B cell (primary cell): ENCODE measurements around the gene GTF3C4. TPM values are rescaled to one million over a fixed set of nuclear protein-coding genes. Genes with fewer than 3 reads are reported as not detected.

Source experiments
- ATAC-seq: fragments of 200-7000 bp; cut with Tn5 transposase; one replicate; pipeline ENCODE4 v1.10.0; 2021; ENCODE audit warnings: low read depth, mild to moderate bottlenecking, moderate number of reproducible peaks, moderate library complexity
- CTCF ChIA-PET: fragments of 350-600 bp; sonication (Branson Sonifier 250); formaldehyde crosslinking; loops from one replicate; lab custom pipeline; 2021; ENCODE audit warnings: antibody characterized with exemption, inconsistent platforms; lab: Charles Lee
- POLR2A ChIA-PET: fragments of 350-600 bp; sonication (Branson Sonifier 250); formaldehyde crosslinking; loops from one replicate; lab custom pipeline; 2021; ENCODE audit warnings: antibody characterized with exemption; lab: Charles Lee
- DNase-seq: peaks from one replicate; pipeline ENCODE4 v3.0.0; 2013
- H2AFZ ChIP-seq: 2 replicates; pipeline ENCODE4 v1.6.1; 2012; ENCODE audit warnings: mild to moderate bottlenecking, low read depth, low read length; ENCODE audit not compliant: insufficient read depth, poor library complexity, severe bottlenecking
- H3K27ac ChIP-seq, 2 donors: 1 replicate in 1 of 2; 2 replicates in 1 of 2; pipeline ENCODE4 v1.5.1; 2012 to 2013; ENCODE audit warnings: low read length in 2 of 2, mild to moderate bottlenecking in 2 of 2, moderate library complexity in 1 of 2
- H3K27me3 ChIP-seq, 4 experiments: fragments of 200-600 bp in 1 of 4; sonication (generic) in 1 of 4; replicated peaks in 1 of 4; 1 replicate in 2 of 4; 2 replicates in 2 of 4; pipeline versions ENCODE4 v1.6.1 to v1.7.0; 2013 to 2016; ENCODE audit warnings: low read length in 3 of 4, mild to moderate bottlenecking in 2 of 4, mixed read lengths in 1 of 4, moderate library complexity in 1 of 4; ENCODE audit not compliant: insufficient read depth in 4 of 4, control insufficient read depth in 3 of 4; ENCODE audit errors: control extremely low read depth in 1 of 4
- H3K36me3 ChIP-seq, 2 experiments: replicated peaks in 1 of 2; 1 replicate in 1 of 2; 2 replicates in 1 of 2; pipeline versions ENCODE4 v1.6.1 to v1.7.1; 2013; ENCODE audit warnings: low read length in 1 of 2; ENCODE audit not compliant: insufficient read depth in 2 of 2, control insufficient read depth in 1 of 2; ENCODE audit errors: control extremely low read depth in 1 of 2, extremely low read depth in 1 of 2
- H3K4me1 ChIP-seq, 2 donors: fragments of 200-600 bp in 1 of 2; sonication (generic) in 1 of 2; 1 replicate in 1 of 2; 2 replicates in 1 of 2; pipeline versions ENCODE4 v1.5.1 to v1.6.1; 2013 to 2017; ENCODE audit warnings: low read length in 2 of 2; ENCODE audit not compliant: control insufficient read depth in 2 of 2, insufficient read depth in 2 of 2
- H3K4me2 ChIP-seq: replicated peaks from 2 replicates; pipeline ENCODE3; 2012; ENCODE audit warnings: mild to moderate bottlenecking, low read depth, low read length; ENCODE audit not compliant: poor library complexity, severe bottlenecking
- H3K4me3 ChIP-seq, 5 experiments: fragments of 200-600 bp in 1 of 5; sonication (generic) in 1 of 5; 1 replicate in 3 of 5; 2 replicates in 2 of 5; pipeline versions ENCODE4 v1.5.1 to v1.7.0; 2011 to 2016; ENCODE audit warnings: low read length in 4 of 5, mild to moderate bottlenecking in 4 of 5, low read depth in 2 of 5, control low read depth in 1 of 5, moderate library complexity in 1 of 5; ENCODE audit not compliant: insufficient read depth in 1 of 5; ENCODE audit errors: control extremely low read depth in 1 of 5, extremely low read depth in 1 of 5
- H3K79me2 ChIP-seq: fragments of 200-600 bp; sonication (generic); one replicate; pipeline ENCODE4 v1.6.0; 2016; ENCODE audit warnings: low read length; ENCODE audit not compliant: control insufficient read depth, insufficient read depth
- H3K9ac ChIP-seq: fragments of 200-600 bp; sonication (generic); 2 replicates; pipeline ENCODE4 v1.6.1; 2017; ENCODE audit warnings: mild to moderate bottlenecking, low read length, moderate library complexity
- H3K9me3 ChIP-seq, 3 donors: one replicate each; pipeline versions ENCODE4 v1.6.1 to v1.7.1; 2013; ENCODE audit warnings: low read length in 2 of 3; ENCODE audit not compliant: control insufficient read depth in 2 of 3, insufficient read depth in 1 of 3; ENCODE audit errors: control extremely low read depth in 1 of 3
- H4K20me1 ChIP-seq: 2 replicates; pipeline ENCODE4 v1.6.0; 2012; ENCODE audit warnings: mild to moderate bottlenecking, low read length; ENCODE audit not compliant: insufficient read depth, control insufficient read depth, poor library complexity, severe bottlenecking
- H3K27ac Mint-ChIP-seq: one replicate; pipeline ENCODE4 v1.8.0; 2021; ENCODE audit warnings: mixed read lengths
- H3K27me3 Mint-ChIP-seq: one replicate; pipeline ENCODE4 v1.8.0; 2021; ENCODE audit warnings: mixed read lengths
- H3K4me1 Mint-ChIP-seq: one replicate; pipeline ENCODE4 v1.8.0; 2021; ENCODE audit warnings: mixed read lengths
- H3K4me3 Mint-ChIP-seq: one replicate; pipeline ENCODE4 v1.8.0; 2021; ENCODE audit warnings: mixed read lengths
- H3K9me3 Mint-ChIP-seq: one replicate; pipeline ENCODE4 v1.8.0; 2022; ENCODE audit warnings: mixed read lengths; ENCODE audit not compliant: insufficient read depth
- CTCF ChIP-seq: fragments of 200-600 bp; IDR thresholded peaks from one replicate; pipeline ENCODE4 v1.8.0; 2022; ENCODE audit warnings: antibody characterized with exemption, mild to moderate bottlenecking
- EZH2 ChIP-seq: IDR thresholded peaks from 2 replicates; pipeline ENCODE4 v1.6.1; 2012; ENCODE audit warnings: borderline replicate concordance, low read depth, mild to moderate bottlenecking, moderate library complexity, low read length; ENCODE audit not compliant: insufficient read depth, poor library complexity, severe bottlenecking
- WGBS: methylation state at CpG from one replicate; pipeline ENCODE4 v1.1.5; 2013; ENCODE audit warnings: missing lambda C conversion rate; ENCODE audit not compliant: insufficient coverage; 5-methylcytosine and 5-hydroxymethylcytosine counted together
- intact Hi-C: fragments of 100-400 bp; cut with micrococcal nuclease; formaldehyde crosslinking; loops from one replicate; pipeline ENCODE4 v1.10.0; 2022
- polyA plus RNA-seq: library from polyadenylated mRNA; depleted of rRNA; stranded (reverse); fragments of >200 nt; gene quantifications from 2 replicates; pipeline ENCODE4 v1.2.3, GENCODE V29; 2012
- total RNA-seq, 2 donors: library from RNA; stranded (reverse); fragments of 120-200 nt in 1 of 2; gene quantifications; 1 replicate in 1 of 2; 2 replicates in 1 of 2; pipeline versions ENCODE4 v1.2.3 to v1.2.4, GENCODE V29; 2013 to 2022

The GTF3C4 gene
- total and polyA plus RNA-seq, 2 donors (not counting 1 experiment from before 2014, with no cell fraction given) = 1.5 to 17.0 TPM

DNA sequence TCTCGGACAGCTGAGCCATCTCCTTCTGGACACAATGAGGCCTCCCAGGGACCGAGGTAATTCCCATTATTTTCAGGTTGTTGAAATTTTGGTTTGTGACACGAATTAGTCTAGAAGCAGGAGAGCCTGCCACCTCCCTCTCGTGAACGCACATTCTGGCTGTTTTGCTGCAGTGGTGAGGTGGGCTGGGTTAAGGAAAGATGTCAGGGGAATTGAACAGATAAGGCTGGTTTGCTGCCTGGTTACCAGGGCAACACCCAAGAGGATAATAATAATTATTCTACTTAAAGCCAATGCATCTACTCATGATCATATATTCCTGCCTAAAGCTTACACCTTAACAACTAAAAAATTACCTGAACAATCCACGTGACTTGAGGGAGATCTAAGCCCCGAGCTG lies 38.6 kb upstream of the GTF3C4 start:
- TF ChIP-seq EZH2 = no peak
- TF ChIP-seq CTCF = no peak
- Histone ChIP-seq H3K9ac (no peak overlapping the region), H3K79me2 (no peaks in the 10 kb centered on the region), H3K36me3 (peaks cover 11 to 48% of the 10 kb centered on the region in 2 experiments), H3K9me3 (no peaks in the 10 kb centered on the region), H2AFZ (no peak overlapping the region), H3K4me3 (no peak overlapping the region), H3K27ac (no peak overlapping the region), H3K27me3 (no peaks in the 10 kb centered on the region), H3K4me1 (no peaks in the 10 kb centered on the region), H3K4me2 (no peak overlapping the region), H4K20me1 (no peaks in the 10 kb centered on the region)
- ChIA-PET POLR2A (no interaction called here), CTCF (no interaction called here)
- Mint-ChIP-seq H3K27me3 (no peaks in the 10 kb centered on the region), H3K27ac (no peak overlapping the region), H3K4me1 (no peaks in the 10 kb centered on the region), H3K4me3 (no peak overlapping the region), H3K9me3 (no peaks in the 10 kb centered on the region)
- intact Hi-C loops = no loop called here
- ATAC-seq = no peak
- no peak for DNase-seq
- WGBS = 100% methylated on average over 4 of the region's 7 CpGs

DNA sequence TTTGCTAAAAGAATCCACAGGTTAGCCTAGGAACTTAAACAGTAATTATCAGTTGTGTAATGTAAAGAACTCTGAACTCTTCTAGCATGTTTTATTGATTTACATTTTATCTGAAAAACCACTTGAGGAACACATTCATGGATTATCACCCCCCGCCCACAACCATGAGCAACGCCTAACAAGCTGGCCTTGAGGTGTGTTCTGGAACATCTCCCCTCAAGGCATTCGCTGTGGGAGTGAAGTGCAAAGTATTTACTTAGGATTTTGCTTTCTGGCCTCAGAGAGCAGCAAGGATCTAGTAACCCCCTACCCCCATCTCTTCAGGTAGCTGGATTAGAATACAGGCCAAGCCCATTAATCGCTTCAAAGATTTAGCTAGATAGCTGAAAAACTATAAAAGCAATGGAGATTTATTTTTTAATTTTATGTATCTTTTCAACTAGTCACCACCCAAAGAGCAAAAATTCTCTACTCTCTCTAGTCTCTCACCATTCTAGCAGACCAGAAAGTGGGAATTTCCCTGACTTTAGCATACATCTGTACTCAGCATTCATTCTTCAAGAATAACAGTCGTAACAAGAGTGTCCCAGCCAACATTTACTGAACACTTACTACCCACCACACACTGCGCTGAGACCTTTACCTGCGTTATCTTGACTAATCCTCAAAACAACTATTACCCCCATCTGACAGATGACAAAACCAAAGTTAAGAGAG lies 37.7 kb upstream of the GTF3C4 start:
- TF ChIP-seq CTCF = no peak
- no peak for TF ChIP-seq EZH2
- Mint-ChIP-seq H3K27me3 (no peaks in the 10 kb centered on the region), H3K4me1 (no peaks in the 10 kb centered on the region), H3K27ac (no peak overlapping the region), H3K4me3 (no peak overlapping the region), H3K9me3 (no peaks in the 10 kb centered on the region)
- 95% methylated on average over 3 of the region's 7 CpGs for WGBS
- Histone ChIP-seq H3K36me3 (peaks cover 11 to 46% of the 10 kb centered on the region in 2 experiments), H3K4me2 (no peak overlapping the region), H3K9ac (no peak overlapping the region), H4K20me1 (no peaks in the 10 kb centered on the region), H3K27me3 (no peaks in the 10 kb centered on the region), H3K79me2 (no peaks in the 10 kb centered on the region), H2AFZ (no peak overlapping the region), H3K4me1 (no peaks in the 10 kb centered on the region), H3K4me3 (no peak overlapping the region), H3K9me3 (no peaks in the 10 kb centered on the region), H3K27ac (no peak overlapping the region)
- DNase-seq (no peak), ATAC-seq (no peak)
- CTCF ChIA-PET = no interaction called here
- POLR2A ChIA-PET = no interaction called here
- intact Hi-C loops = no loop called here
